OCI-LY1 (cell line): ENCODE data around the gene CBLIF.

ENCODE experiments used
- H2AFZ ChIP-seq: fragments of 200-600 bp; sonication (generic), shearing (Covaris generic); 2 replicates; pipeline ENCODE4 v1.6.0; 2014; ENCODE audit warnings: antibody characterized with exemption, mild to moderate bottlenecking, low read length
- H3F3A ChIP-seq: fragments of 200-600 bp; sonication (generic), shearing (Covaris generic); 2 replicates; pipeline ENCODE4 v1.6.0; 2014; ENCODE audit warnings: mild to moderate bottlenecking, antibody characterized with exemption, low read length, moderate library complexity; ENCODE audit not compliant: insufficient read depth
- H3K27ac ChIP-seq: fragments of 200-600 bp; sonication (generic); 2 replicates; pipeline ENCODE4 v1.5.1; 2014; ENCODE audit warnings: low read length, mixed run types, mild to moderate bottlenecking, low read depth; ENCODE audit not compliant: poor library complexity, severe bottlenecking
- H3K27me3 ChIP-seq: fragments of 200-600 bp; sonication (generic); 2 replicates; pipeline ENCODE4 v1.6.0; 2014; ENCODE audit warnings: antibody characterized with exemption, mild to moderate bottlenecking, low read length, moderate library complexity; ENCODE audit not compliant: insufficient read depth
- H3K36me3 ChIP-seq: fragments of 200-600 bp; sonication (generic); 2 replicates; pipeline ENCODE4 v1.6.1; 2014; ENCODE audit warnings: mild to moderate bottlenecking, antibody characterized with exemption, low read length, moderate library complexity, mixed read lengths; ENCODE audit not compliant: insufficient read depth
- H3K4me1 ChIP-seq: fragments of 200-600 bp; sonication (generic); 2 replicates; pipeline ENCODE4 v1.5.1; 2014; ENCODE audit warnings: mild to moderate bottlenecking, low read length, moderate library complexity; ENCODE audit not compliant: insufficient read depth, severe bottlenecking
- H3K4me2 ChIP-seq: fragments of 200-600 bp; sonication (generic), shearing (Covaris generic); 2 replicates; pipeline ENCODE4 v1.6.1; 2014; ENCODE audit warnings: low read length
- H3K4me3 ChIP-seq: fragments of 200-600 bp; sonication (generic); 2 replicates; pipeline ENCODE4 v1.5.1; 2014; ENCODE audit warnings: low read length, low read depth, mild to moderate bottlenecking, mixed read lengths; ENCODE audit not compliant: poor library complexity, severe bottlenecking
- H3K79me2 ChIP-seq: fragments of 200-600 bp; shearing (Covaris generic); 2 replicates; pipeline ENCODE4 v1.6.1; 2016; ENCODE audit warnings: mixed run types, low read length, mixed read lengths; ENCODE audit not compliant: insufficient read depth
- H3K9ac ChIP-seq: fragments of 200-600 bp; sonication (generic), shearing (Covaris generic); 2 replicates; pipeline ENCODE4 v1.6.1; 2014; ENCODE audit warnings: mild to moderate bottlenecking, low read length, mixed read lengths
- H3K9me2 ChIP-seq: fragments of 200-600 bp; sonication (generic), shearing (Covaris generic); 2 replicates; pipeline ENCODE4 v1.6.1; 2014; ENCODE audit warnings: low read depth, mild to moderate bottlenecking, low read length, mixed read lengths
- H3K9me3 ChIP-seq: fragments of 200-600 bp; shearing (Covaris generic); 2 replicates; pipeline ENCODE4 v1.6.1; 2014; ENCODE audit warnings: low read length, mixed read lengths
- H4K20me1 ChIP-seq: fragments of 200-600 bp; sonication (generic), shearing (Covaris generic); 2 replicates; pipeline ENCODE4 v1.6.0; 2016; ENCODE audit warnings: mild to moderate bottlenecking, low read length; ENCODE audit not compliant: insufficient read depth
- EZH2 ChIP-seq: fragments of 200-600 bp; sonication (generic), shearing (Covaris generic); IDR thresholded peaks from 2 replicates; pipeline ENCODE4 v1.8.0; 2017; ENCODE audit warnings: borderline replicate concordance, mixed run types, mild to moderate bottlenecking, antibody characterized with exemption, low read length, moderate library complexity, mixed read lengths
- TF ChIP-seq, protein P1 (sequence below): fragments of 200-600 bp; sonication (generic), shearing (Covaris generic); IDR thresholded peaks from 2 replicates; pipeline ENCODE4 v1.5.1; 2017; ENCODE audit warnings: mild to moderate bottlenecking, antibody characterized with exemption, low read length, moderate library complexity, mixed read lengths

Gene CBLIF

GRCh38 chr11:59802639-59803176 is 42.6 kb downstream of the CBLIF start:
- no peak overlapping the region for H3K4me2 ChIP-seq
- no peak overlapping the region for H3K27ac ChIP-seq
- H3K79me2 ChIP-seq = no peaks in the 10 kb centered on the region
- no peaks in the 10 kb centered on the region for H3K9me2 ChIP-seq
- H3K9ac ChIP-seq = no peak overlapping the region
- H3K4me3 ChIP-seq = no peak overlapping the region
- H4K20me1 ChIP-seq = no peaks in the 10 kb centered on the region
- no peaks in the 10 kb centered on the region for H3K9me3 ChIP-seq
- H3F3A ChIP-seq = no peaks in the 10 kb centered on the region
- no peaks in the 10 kb centered on the region for H3K4me1 ChIP-seq
- peaks cover 30% of the 10 kb centered on the region for H3K36me3 ChIP-seq
- TF ChIP-seq, protein P1, sequence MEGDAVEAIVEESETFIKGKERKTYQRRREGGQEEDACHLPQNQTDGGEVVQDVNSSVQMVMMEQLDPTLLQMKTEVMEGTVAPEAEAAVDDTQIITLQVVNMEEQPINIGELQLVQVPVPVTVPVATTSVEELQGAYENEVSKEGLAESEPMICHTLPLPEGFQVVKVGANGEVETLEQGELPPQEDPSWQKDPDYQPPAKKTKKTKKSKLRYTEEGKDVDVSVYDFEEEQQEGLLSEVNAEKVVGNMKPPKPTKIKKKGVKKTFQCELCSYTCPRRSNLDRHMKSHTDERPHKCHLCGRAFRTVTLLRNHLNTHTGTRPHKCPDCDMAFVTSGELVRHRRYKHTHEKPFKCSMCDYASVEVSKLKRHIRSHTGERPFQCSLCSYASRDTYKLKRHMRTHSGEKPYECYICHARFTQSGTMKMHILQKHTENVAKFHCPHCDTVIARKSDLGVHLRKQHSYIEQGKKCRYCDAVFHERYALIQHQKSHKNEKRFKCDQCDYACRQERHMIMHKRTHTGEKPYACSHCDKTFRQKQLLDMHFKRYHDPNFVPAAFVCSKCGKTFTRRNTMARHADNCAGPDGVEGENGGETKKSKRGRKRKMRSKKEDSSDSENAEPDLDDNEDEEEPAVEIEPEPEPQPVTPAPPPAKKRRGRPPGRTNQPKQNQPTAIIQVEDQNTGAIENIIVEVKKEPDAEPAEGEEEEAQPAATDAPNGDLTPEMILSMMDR = peak; percentile 72
- no peak for TF ChIP-seq EZH2
- no peaks in the 10 kb centered on the region for H3K27me3 ChIP-seq
- no peak overlapping the region for H2AFZ ChIP-seq

- Histone ChIP-seq H3K9me2 (no peaks in the 10 kb centered on the region), H4K20me1 (no peaks in the 10 kb centered on the region), H2AFZ (no peak overlapping the region), H3K4me1 (no peaks in the 10 kb centered on the region), H3K4me3 (no peak overlapping the region), H3K4me2 (no peak overlapping the region), H3K27ac (no peak overlapping the region), H3K79me2 (no peaks in the 10 kb centered on the region), H3F3A (no peaks in the 10 kb centered on the region), H3K27me3 (no peaks in the 10 kb centered on the region), H3K9ac (no peak overlapping the region), H3K9me3 (no peaks in the 10 kb centered on the region), H3K36me3 (peaks cover 24% of the 10 kb centered on the region)
- TF ChIP-seq EZH2 = no peak
- TF ChIP-seq, protein P1 = no peak
These were observed 43.2 kb downstream of the CBLIF start for GRCh38 chr11:59801981-59802638.

DNA sequence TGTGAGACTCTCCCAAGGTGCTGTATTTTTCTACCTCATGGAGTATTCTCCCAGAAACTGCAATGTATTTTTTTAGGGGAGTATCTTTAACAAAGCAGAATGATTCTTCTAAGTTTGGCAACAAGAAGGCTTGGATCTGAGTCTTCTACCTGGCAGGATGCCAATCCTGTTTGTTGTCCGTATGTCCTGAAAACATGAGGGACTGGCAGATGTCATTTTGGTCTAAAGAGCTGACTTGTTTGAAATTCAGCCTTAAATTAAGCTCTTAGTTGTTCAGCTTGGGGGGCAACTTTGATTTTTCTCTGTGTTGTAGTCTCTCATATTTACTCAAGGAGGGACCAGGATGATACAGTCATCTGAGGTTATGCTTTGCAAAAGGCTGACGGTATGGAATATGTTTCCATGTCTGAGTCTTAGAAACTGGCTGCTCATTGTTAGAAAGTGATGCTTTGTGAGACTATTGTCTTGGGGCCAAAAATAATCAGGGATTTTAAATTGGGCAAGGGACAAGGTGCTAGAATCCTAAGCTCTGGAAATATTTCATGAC is 44.1 kb downstream of the CBLIF start:
- no peak overlapping the region for H3K27ac ChIP-seq
- H3K27me3 ChIP-seq = no peaks in the 10 kb centered on the region
- no peak overlapping the region for H3K4me3 ChIP-seq
- no peak overlapping the region for H3K9ac ChIP-seq
- no peaks in the 10 kb centered on the region for H3K4me1 ChIP-seq
- TF ChIP-seq, protein P1 = no peak
- TF ChIP-seq EZH2 = no peak
- H3K9me3 ChIP-seq = no peaks in the 10 kb centered on the region
- peaks cover 15% of the 10 kb centered on the region; the same call in 1 of the 2 replicates for H3K36me3 ChIP-seq
- no peaks in the 10 kb centered on the region for H4K20me1 ChIP-seq
- no peaks in the 10 kb centered on the region for H3K79me2 ChIP-seq
- H3K9me2 ChIP-seq = no peaks in the 10 kb centered on the region
- H3K4me2 ChIP-seq = no peak overlapping the region
- H2AFZ ChIP-seq = no peak overlapping the region
- H3F3A ChIP-seq = no peaks in the 10 kb centered on the region
